GM18498 (cell line): ENCODE data around the gene EPB41L2.
A peak's percentile ranks its signal among the peaks of the same experiment; 100 is the strongest.
"Not testable (repeated sequence)": the region's sequence is repeated elsewhere in the genome, so short reads cannot be mapped to it uniquely, and the experiment has no call there.

Experiments used
- ATAC-seq: cut with Tn5 transposase; IDR thresholded peaks from one replicate; pipeline ENCODE4 v1.9.1; 2021; ENCODE audit warnings: mild to moderate bottlenecking, moderate library complexity; ENCODE audit not compliant: unreplicated experiment

The EPB41L2 gene

DNA sequence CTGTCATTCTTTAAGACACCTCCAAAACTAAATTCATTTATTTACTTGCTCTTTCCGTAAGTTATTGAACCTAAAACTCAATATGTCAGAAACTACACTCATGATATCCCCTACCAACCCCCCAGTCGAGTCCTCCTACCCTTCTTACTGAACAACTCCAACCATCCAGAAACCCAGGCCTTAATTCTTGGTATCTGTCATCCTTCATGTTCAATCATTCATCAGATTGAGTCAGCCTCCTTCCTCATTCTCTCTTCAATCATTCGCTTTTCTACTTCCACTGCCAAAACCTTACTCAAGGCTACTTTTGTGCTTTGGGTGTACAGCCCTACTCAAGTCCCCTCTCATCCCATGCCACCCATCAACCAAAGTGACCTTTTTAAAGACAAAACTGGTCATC lies 140.1 kb downstream of the EPB41L2 start:
- ATAC-seq: no peak

DNA sequence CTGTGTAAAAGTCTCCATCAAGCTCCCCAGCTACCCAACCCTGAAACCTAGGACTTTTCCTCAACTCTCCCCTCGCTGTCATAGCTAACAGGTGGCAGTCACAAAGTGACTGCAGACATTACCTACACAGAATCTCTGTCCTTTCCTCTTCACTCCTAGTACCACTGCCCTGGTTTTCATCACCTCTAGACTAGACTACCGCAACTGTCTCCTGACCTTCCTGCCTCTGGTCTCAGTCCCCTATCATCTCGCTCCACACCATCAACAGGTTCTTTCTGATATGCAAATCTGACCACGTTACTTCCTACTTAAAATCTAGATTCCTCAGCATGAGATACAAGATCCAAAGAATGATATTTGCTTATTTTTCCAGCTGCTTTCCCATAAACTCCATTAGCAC lies 142.1 kb downstream of the EPB41L2 start:
- ATAC-seq: no peak

DNA sequence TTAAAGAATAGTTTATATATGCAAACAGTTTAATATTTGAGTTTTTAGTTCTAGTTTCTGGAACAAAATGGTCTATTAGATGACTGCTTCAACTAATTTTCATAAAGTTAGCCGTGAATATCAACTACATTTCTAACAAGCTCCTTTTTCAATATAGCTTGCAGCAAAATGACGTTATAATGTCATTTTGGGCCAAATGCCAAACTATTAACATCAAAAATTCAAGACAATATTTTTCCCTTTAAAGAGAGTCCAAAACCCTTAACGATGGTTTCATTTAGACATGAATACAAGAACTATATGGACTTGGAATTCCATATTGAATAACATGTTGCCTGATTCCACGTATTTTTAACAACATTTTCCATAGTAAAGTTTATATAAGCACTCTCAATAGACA lies 144.9 kb downstream of the EPB41L2 start:
- ATAC-seq: no peak

DNA sequence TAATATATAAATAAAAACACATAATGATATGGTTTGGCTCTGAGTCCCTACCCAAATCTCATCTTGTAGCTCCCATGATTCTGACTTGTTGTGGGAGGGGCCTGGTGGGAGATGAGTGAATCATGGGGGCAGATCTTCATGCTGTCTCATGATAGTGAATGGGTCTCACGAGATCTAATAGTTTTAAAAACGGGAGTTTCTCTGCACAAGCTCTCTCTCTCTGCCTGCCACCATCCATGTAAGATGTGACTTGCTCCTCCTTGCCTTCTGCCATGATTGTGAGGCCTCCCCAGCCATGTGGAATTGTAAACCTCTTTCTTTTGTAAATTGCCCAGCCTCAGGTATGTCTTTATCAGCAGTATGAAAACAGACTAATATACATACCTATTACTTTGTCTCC lies 147.4 kb downstream of the EPB41L2 start:
- not testable (repeated sequence) for ATAC-seq

DNA sequence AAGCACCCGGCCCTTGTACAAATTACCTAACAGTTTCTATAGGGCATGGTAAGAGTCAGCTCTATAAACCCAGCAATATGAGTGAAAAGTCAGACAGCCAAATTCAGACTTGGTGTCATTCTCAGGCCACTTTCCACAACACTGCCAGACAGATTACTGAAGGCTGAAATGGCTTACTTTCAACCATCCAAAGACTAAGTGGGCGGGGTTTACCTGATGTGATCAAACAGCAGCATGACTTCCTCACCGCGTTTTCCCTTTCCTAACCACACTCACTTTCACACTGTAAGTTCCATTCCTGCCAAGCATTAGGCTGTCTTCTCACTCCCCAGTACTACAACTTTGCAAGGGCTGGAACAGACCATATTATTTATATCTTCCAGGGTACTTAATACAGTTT lies 149.9 kb downstream of the EPB41L2 start:
- peak; percentile 89 for ATAC-seq

DNA sequence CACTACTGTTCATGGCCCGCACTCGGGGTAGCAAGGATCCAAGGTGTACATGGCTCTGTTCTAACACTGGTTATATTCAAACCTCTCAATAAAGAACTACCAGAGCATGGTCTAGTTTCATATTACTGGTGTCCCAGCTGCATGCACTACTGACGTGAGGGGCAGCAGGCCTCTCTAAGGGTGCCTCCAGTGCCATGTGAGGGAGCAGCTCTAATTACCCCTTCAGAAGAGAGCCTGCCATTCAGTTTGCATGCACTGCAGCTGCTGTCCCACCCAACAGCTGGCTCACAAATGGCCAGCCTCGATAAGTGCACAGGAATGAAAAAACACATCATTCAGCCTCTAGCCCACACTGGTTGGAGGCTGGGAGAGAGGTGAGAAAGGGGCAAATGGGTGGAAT lies 150.6 kb downstream of the EPB41L2 start:
- ATAC-seq: no peak

DNA sequence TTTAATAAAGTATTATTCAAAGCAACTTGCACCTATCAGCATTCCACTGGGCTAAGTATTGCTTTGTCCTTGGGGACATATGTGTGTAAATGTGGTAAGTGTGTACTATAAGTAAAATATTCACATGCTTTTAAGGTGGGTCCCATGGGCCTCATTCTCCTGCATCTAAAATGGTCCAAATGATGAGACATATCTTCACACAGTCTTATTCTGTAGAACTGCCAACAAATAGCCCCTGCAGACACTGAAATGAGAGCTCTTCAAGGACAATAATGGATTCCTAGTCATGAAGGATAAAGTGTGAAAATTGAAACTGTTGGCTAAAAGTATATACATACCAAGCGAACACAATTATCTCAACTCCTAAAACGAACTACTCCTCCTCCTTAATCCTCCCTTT lies 154.1 kb downstream of the EPB41L2 start:
- ATAC-seq: no peak

DNA sequence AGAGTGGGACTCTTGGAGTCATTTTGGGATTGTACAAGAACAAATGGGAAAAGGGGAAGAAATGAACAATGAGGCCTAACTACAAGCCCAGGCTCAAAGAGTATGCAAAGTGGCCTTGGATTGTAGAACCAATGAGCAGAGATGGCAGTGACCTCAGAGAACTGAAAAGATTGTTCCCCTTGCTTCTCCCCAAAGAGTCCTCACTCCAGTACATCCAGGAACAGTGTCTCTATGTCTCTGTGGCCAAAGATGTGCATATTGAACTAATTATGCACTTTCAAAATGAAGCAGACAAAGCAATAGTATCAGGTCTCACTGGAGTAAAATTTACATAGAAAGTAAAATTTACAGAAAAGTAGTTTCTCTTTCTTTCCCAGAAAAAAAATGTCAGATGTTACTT lies 154.9 kb downstream of the EPB41L2 start:
- ATAC-seq: no peak

DNA sequence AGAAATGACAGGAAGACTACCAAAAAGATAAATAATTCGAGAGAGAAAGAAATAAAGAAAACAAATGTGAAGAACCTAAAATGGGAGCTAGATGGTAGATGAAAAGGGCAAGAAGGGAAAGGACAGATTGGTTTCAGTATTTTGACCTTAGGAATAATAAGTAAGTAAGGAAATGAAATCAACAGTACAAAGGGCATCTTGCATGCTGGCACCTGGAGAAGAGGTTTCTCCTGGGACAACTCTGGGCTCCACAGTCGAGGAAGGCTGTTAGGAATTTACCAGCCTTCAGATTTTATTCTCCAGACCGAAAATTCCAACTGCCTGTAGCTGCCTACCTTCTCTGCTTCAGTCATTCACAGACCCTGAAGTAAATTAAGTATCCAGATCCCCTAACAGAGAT lies 155.4 kb downstream of the EPB41L2 start:
- no peak for ATAC-seq

DNA sequence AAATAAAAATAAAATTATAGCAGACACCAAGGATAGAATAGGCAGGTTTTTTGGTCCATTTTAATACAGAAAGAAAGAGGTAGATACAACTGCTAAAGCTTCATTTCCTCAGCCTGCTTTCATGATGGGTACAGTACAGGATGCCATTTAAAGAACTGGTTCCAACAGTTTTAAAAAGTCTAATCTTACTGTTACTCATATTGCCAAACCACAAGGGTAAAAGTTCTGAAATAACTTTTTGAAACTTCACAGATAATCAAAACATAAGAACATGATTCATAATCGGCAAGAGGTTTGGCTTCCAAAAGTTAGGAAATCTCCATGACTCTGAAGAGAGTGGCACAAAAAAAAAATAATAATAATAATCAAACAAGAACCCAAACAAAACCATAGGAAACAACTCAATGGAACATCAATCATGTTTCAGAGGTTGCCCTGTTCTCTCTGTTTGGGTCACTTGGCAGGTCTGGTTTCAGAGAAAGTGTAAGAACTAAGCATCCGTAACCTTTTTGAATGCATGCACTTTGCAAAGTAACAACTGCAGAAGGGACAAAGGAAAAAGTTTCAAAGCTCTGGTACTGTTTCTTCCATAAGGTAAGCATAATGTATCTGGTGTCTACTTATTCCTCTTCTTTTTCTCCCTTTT lies 156.2 kb downstream of the EPB41L2 start:
- no peak for ATAC-seq

DNA sequence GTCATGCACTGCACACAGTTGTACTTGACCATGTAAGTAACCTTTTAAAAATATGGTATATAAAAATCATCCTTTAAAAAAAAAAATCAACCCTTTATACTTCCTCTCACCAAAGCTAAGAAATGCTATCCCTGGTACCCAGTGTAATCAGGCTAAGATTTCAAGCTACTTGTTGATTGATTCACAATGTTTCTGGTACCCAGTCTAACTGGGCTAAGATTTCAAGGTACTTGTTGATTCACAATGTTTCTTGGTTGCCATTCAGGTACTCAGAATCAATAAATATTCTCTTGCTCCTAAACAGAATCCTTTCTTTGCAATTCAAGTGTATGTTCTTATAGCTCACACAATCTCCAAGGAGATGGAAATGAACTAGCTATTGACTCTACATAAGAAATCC lies 159.4 kb downstream of the EPB41L2 start:
- ATAC-seq: no peak

DNA sequence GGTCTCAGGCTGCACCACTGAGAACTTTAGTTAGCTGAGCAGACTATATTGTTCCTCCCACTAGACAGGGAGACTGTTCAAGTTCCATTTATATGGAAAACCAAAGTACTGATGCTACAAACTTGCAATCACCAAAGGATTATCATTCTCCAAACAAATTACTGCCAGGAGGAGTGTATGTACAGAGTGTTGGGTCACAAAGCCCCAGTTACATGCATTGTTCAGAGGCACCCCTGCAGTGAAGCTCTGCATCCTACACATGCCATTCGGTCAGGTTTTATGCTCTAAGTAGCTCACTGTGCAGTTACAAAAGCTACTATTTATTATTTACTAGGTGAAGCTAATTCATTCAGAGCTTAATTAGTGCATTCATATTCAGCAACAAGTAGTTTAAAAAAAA lies 160.0 kb downstream of the EPB41L2 start:
- ATAC-seq: no peak

DNA sequence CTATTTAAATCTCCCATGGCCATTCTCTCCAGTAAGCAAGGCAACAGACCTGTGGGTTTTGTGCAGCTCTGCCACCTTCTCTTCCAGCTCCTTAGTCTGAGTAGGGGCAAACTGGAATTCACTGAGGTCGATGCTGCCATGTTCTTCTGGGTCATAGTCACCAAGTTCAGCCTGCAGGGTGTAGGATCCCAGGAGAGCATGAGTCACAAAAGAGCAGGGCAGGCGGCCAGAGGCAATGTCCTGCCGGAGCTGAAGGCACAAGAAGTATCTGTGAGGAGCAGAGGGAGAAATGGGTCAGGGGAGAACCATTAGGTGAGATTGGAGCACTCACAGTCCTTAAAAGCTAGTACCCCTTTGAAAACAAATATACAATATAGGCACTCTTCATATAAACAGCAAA lies 162.1 kb downstream of the EPB41L2 start:
- no peak for ATAC-seq

DNA sequence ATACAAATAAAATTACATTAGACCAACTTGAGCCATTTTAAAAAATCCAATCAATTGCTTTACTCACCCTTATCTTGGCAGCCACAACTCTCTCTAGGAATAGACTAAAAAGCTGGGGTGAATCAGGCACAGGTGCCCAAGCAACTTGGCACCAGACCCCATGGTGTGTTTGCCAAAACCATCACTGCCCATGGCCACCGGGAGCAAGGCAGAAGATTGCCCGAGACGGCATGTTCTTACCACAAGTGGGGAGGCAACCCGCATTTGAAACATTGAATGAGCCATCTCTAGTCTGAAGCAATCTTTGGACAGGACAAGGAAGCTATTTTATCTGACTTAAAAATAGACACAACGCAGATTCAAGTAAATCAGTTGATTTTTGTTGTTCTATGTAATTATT lies 166.8 kb downstream of the EPB41L2 start:
- no peak for ATAC-seq

DNA sequence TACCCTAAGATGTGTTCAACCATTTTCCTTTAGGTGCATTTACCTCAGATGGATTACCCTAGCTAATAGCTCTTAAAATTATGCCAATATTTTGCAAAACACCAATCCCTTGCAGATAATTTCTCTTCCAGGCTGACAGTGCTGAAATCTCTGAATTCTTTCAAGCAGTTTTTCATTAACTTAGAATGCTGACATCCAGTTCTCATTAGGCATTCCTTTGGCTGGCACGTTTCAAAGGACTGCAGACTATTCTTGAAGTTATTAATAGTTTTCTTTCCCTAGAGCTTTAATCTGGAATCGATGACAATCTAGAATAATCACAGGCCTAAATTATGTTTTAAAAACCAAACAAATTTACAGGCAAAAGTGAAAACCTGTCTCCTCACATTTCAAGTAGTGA lies 167.5 kb downstream of the EPB41L2 start:
- ATAC-seq: no peak

DNA sequence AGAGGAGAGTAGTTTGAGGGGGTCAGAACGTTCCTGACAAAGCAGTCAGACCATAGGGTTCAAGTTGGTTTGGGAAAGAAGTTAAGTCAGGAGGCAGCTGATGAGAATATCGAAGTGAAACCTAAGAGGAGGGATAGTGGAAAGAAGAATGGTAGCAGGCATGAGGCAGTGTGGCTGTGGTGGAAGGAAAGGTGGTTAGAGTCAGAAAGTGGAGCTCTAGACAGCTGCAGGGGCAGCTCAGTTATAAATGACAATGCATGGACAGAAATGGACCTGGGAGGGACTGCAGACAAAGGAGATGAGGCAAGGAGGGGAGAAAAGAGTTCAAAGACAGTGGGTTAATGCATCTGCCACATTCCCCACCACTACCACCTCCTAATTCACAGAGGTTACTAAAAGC lies 169.3 kb downstream of the EPB41L2 start:
- no peak for ATAC-seq

DNA sequence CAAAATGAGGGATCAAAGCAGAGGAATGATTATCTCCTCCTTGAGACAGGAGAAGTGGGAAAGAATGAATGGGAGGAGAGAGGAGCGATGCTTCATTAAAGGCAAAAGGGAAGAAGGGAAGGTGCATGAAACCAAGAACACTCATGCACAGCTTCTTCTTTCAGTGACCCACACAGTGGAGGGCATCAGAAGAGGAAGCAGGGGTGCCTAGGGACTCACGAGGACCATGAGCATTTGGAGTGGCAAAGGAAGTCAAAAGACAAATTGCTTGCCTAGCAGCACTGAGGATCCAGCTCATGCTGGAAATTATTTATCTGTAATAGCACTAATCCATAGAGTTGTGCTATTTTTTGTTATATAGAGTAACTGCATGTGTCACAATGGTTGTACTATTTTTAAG lies 169.8 kb downstream of the EPB41L2 start:
- no peak for ATAC-seq

DNA sequence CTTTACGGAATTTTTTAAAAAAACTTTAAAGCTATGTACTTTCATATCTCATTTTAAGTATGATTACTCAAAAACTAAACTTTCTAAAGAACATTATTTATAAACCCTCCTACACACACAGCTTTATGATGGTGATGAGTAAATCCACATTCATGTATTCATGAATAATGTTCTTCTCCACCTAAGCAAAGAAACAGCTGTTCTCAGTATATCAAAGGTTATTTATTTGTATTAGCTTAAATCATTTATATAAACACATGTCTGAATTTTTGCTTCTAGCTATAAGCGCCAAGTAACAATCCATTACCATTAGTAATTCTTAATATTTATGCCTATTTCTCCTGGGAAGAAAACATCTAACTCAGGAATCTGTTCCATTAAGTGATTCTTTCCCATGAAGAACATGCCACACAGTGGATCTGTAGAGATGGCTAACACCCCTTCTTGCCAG lies 172.5 kb downstream of the EPB41L2 start:
- no peak for ATAC-seq

DNA sequence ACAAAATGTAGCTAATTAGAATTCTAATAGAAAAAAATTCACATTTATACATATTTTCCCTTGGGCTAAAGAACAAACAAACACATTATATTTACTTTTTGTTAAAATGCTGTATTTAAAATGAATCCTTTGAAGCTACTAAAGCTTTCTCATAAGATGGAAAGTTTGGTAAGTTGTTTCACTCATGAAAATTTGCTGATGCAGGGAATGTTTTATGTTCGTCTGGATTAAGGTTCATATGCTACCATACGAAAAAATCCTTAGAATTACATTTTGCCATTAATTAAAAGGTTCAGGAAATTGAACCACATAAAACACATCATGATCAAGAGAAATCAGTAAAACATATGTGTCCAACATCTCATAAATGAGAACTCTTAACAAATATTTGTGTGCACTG lies 173.6 kb downstream of the EPB41L2 start:
- no peak for ATAC-seq

DNA sequence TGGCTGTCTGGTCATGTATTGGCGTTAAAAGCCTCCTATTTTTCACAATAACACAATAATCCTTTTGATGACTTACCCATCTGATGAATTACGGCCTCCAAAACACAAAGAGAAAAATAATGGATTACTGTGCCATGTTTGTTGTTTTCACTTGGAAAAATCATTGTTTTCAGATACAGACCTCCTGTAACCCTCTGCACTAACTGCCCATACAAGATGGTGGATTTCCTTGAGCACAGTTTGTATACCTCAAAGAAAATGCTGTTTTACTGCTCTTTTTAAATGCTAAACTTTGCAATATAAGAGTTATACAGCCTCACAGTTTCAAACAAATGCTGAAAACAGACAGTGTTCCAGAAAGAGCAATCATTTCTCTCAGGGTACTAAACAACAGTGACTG lies 174.8 kb downstream of the EPB41L2 start:
- no peak for ATAC-seq

DNA sequence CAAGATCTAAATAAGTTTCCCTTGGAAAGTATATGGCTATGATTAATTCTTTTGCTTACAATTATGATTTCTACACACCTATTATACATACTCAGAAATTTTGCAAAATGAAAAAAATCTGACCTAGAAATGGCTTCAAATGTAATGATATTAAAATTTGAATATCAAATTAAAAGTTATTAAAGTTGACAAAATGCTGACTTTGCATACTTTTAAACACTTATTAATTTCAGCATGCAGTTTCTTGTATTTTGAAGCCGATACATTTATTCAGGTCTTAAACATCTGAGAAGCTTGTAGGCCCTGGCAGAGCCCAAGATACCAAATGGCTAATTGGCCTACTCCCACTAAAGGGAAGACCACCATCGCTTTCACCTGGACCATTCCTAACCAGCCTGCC lies 176.1 kb downstream of the EPB41L2 start:
- ATAC-seq: no peak

DNA sequence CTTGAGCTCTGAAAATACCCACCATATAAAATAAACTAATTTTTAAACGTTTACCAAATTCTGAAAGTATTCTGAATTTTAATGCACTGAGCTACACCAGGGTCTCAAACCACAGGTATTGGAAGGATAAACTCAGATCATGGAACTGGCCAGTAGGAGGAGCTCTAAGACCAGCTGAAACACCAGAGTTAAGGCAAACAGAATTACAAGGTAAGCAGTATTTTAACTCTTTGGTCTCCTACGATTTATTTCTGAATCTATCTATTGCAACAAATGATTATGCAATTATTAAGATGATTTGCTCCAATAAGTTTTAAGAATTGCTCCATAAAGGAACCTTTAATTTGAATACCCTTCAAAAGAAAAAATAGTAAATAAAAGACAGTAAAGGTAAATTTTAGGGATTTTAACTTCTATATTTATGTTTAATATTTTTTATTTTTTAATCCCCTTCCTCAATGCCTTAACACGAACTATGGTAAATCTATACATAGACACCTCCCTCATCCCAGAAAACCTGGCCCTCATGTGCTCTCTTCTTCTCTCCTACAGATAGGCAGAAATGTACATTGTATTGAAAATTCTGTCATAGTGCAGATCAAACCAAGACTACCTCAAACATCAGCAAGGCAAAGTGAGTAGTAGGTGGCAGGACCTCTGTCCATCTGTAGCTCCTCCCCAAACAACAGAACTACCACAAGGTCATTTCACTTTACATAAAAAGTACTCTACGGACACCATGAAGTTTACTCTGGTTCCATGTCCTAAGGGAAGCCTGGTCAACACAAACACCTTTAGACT lies 177.5 kb downstream of the EPB41L2 start:
- ATAC-seq: peak; percentile 87

DNA sequence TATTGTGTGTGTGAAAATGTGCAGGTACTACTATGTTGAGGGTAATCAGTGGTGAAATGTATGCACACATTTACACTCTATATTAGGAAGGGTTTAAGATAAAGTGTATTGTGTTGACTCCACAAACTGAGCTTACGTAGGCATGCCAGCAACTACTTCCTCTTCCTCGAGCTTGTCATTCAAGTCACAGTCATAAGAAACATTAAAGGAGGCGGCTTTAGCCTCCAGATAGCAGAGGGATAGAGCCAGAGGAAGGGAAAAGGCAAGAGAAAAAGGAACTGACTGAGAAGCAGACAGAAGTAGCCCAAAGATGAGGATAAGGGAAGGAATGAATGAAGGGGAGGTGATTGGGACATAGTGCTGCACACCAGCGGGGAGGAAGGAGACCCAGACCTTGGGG lies 180.7 kb downstream of the EPB41L2 start:
- no peak for ATAC-seq
